ENCODE data around the gene KLC3.

GRCh38 chr19:45363861-45364459, 23.4 kb downstream of the KLC3 start:
- TF ChIP-seq, protein P1, sequence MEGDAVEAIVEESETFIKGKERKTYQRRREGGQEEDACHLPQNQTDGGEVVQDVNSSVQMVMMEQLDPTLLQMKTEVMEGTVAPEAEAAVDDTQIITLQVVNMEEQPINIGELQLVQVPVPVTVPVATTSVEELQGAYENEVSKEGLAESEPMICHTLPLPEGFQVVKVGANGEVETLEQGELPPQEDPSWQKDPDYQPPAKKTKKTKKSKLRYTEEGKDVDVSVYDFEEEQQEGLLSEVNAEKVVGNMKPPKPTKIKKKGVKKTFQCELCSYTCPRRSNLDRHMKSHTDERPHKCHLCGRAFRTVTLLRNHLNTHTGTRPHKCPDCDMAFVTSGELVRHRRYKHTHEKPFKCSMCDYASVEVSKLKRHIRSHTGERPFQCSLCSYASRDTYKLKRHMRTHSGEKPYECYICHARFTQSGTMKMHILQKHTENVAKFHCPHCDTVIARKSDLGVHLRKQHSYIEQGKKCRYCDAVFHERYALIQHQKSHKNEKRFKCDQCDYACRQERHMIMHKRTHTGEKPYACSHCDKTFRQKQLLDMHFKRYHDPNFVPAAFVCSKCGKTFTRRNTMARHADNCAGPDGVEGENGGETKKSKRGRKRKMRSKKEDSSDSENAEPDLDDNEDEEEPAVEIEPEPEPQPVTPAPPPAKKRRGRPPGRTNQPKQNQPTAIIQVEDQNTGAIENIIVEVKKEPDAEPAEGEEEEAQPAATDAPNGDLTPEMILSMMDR (IDR thresholded peaks at IDR 0.05), result no peak
- no peak for TF ChIP-seq POLR2AphosphoS5 (IDR thresholded peaks at IDR 0.05)
